ENCODE results near the gene TDRD3.

TDRD3 gene

DNA sequence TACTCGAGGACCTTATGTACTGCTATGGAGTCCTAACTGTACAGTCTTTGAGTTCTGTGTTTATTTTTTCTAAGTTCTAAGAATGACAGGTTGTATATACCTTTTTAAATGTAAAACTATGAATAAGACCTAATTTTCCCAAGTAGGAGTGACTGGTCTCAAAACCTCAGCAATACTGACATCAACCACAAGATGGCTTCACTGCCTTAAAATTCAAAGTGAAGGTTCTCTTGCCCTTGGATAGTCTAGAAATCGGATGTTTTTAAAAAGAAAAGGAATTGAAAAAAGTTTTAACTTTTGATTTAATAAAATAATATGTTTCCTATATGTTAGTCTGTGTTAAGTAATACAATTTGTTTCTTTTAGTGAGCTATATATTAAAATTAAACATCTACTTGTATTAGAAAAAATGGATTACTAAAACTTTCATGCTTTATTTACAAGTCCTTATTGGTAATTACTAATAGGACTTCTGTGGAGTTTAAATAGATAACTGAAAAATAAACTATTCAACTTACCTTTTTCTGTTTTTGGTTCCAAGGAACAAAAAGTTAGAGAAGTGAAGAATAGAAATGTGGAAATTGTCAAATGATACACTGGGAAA is 52.0 kb downstream of the TDRD3 start:
- no peak overlapping the region for H3K4me3 Mint-ChIP-seq
- H3K27me3 Mint-ChIP-seq (ENCODE audit: low read depth) = no peaks in the 10 kb centered on the region
- TF ChIP-seq CTCF (IDR thresholded peaks at IDR 0.05; ENCODE audit: unreplicated experiment in 3 of 3) = peak; percentile 81 to 84 (median 81)
- no peaks in the 10 kb centered on the region for H3K4me1 Mint-ChIP-seq
- no peaks in the 10 kb centered on the region for H3K36me3 Mint-ChIP-seq (ENCODE audit: low read depth)
- H3K9me3 Mint-ChIP-seq = no peaks in the 10 kb centered on the region
- H3K27ac Mint-ChIP-seq = no peak overlapping the region

GRCh38 chr13:60453490-60453889 is 56.5 kb downstream of the TDRD3 start:
- H3K4me1 Mint-ChIP-seq = no peaks in the 10 kb centered on the region
- no peak for TF ChIP-seq CTCF (IDR thresholded peaks at IDR 0.05; ENCODE audit: unreplicated experiment in 3 of 3)
- no peak overlapping the region for H3K27ac Mint-ChIP-seq
- no peak overlapping the region for H3K4me3 Mint-ChIP-seq
- H3K36me3 Mint-ChIP-seq (ENCODE audit: low read depth) = peaks cover 13% of the 10 kb centered on the region
- no peaks in the 10 kb centered on the region for H3K9me3 Mint-ChIP-seq
- no peaks in the 10 kb centered on the region for H3K27me3 Mint-ChIP-seq (ENCODE audit: low read depth)

- no peak overlapping the region for H3K4me3 Mint-ChIP-seq
- no peaks in the 10 kb centered on the region for H3K27me3 Mint-ChIP-seq (ENCODE audit: low read depth)
- H3K9me3 Mint-ChIP-seq = no peaks in the 10 kb centered on the region
- peaks cover 14% of the 10 kb centered on the region for H3K36me3 Mint-ChIP-seq (ENCODE audit: low read depth)
- no peak for TF ChIP-seq CTCF (IDR thresholded peaks at IDR 0.05; ENCODE audit: unreplicated experiment in 3 of 3)
- H3K4me1 Mint-ChIP-seq = no peaks in the 10 kb centered on the region
- no peak overlapping the region for H3K27ac Mint-ChIP-seq
Observed at GRCh38 chr13:60454425-60454824, 57.4 kb downstream of the TDRD3 start.

DNA sequence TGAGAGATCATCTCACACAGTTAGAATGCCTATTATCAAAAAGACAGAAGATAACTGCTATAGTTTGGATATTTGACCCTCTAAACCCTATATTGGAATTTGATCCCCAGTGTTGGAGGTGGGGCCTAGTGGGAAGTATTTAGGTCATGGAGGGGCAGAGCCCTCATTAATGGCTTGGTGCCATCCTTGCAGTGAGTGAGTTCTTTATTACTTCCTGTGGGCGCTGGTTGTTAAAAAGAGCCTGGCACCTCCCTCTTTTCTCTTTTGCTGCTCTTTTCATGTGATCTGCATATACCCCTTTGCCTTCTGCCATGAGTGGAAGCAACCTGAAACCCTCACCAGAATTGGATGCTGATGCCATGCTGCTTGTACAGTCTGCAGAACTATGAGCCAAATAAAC is 66.8 kb downstream of the TDRD3 start:
- Mint-ChIP-seq H3K27me3 (ENCODE audit: low read depth) (no peaks in the 10 kb centered on the region), H3K4me1 (no peaks in the 10 kb centered on the region), H3K9me3 (peaks cover 8% of the 10 kb centered on the region), H3K4me3 (no peak overlapping the region), H3K27ac (no peak overlapping the region), H3K36me3 (ENCODE audit: low read depth) (peaks cover 34% of the 10 kb centered on the region)
- no peak for TF ChIP-seq CTCF (IDR thresholded peaks at IDR 0.05; ENCODE audit: unreplicated experiment in 3 of 3)

DNA sequence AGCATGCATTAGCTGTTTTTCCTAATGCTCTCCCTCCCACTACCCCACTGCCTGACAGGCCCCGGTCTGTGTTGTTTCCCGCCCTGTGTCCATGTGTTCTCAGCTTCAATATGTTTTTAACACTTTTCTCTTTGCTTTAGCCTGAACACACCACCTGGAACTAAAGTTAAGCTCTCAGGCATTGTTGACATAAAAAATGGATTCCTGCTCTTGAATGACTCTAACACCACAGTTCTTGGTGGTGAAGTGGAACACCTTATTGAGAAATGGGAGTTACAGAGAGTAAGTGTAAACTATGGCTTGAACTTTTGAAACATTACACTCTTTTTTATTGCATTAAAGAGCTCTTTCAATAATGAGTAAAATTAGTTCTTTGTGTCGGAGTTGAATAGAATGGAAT is 70.1 kb downstream of the TDRD3 start:
- H3K27me3 Mint-ChIP-seq (ENCODE audit: low read depth) = no peaks in the 10 kb centered on the region
- H3K36me3 Mint-ChIP-seq (ENCODE audit: low read depth) = peaks cover 41% of the 10 kb centered on the region
- H3K27ac Mint-ChIP-seq = no peak overlapping the region
- H3K4me1 Mint-ChIP-seq = no peaks in the 10 kb centered on the region
- no peak overlapping the region for H3K4me3 Mint-ChIP-seq
- peaks cover 9% of the 10 kb centered on the region for H3K9me3 Mint-ChIP-seq
- no peak for TF ChIP-seq CTCF (IDR thresholded peaks at IDR 0.05; ENCODE audit: unreplicated experiment in 3 of 3)

- H3K27me3 Mint-ChIP-seq (ENCODE audit: low read depth) = no peaks in the 10 kb centered on the region
- no peak overlapping the region for H3K27ac Mint-ChIP-seq
- H3K4me1 Mint-ChIP-seq = no peaks in the 10 kb centered on the region
- H3K36me3 Mint-ChIP-seq (ENCODE audit: low read depth) = peaks cover 87% of the 10 kb centered on the region
- no peak for TF ChIP-seq CTCF (IDR thresholded peaks at IDR 0.05; ENCODE audit: unreplicated experiment in 3 of 3)
- peaks cover 53% of the 10 kb centered on the region for H3K9me3 Mint-ChIP-seq
- no peak overlapping the region for H3K4me3 Mint-ChIP-seq
Observed at GRCh38 chr13:60479273-60479672, 82.3 kb downstream of the TDRD3 start.
